K562 (cell line): Measurements from ENCODE around the gene CAPN2. TPM values are rescaled to one million over a fixed set of nuclear protein-coding genes. Genes with fewer than 3 reads are reported as not detected.
A peak's percentile ranks its signal among the peaks of the same experiment; 100 is the strongest.

Source experiments
- CREM ChIP-seq: IDR thresholded peaks from 2 replicates; pipeline ENCODE4 v1.6.1; 2014; ENCODE audit warnings: antibody characterized with exemption, low read depth
- ETV6 ChIP-seq, 3 experiments: fragments of 150-350 bp in 1 of 3; sonication (generic) in 1 of 3; formaldehyde crosslinking in 1 of 3; IDR thresholded peaks; 2 replicates each; pipeline versions ENCODE4 v1.6.1 to v1.8.0; 2014 to 2022; ENCODE audit warnings: borderline replicate concordance in 2 of 3, low read depth in 2 of 3, antibody characterized with exemption in 1 of 3, low read length in 1 of 3, mild to moderate bottlenecking in 1 of 3, missing genetic modification reagents in 1 of 3
- HDGF ChIP-seq: fragments of 450-650 bp; IDR thresholded peaks from 2 replicates; pipeline ENCODE4 v1.6.1; 2016
- L3MBTL2 ChIP-seq: fragments of 450-650 bp; IDR thresholded peaks from 2 replicates; pipeline ENCODE4 v1.6.1; 2016; ENCODE audit warnings: mild to moderate bottlenecking, moderate library complexity
- MXI1 ChIP-seq: IDR thresholded peaks from 2 replicates; pipeline ENCODE4 v1.6.1; 2011; ENCODE audit warnings: low read depth, mild to moderate bottlenecking, improper control_type of control experiment, low read length
- NBN ChIP-seq: fragments of 450-650 bp; IDR thresholded peaks from 2 replicates; pipeline ENCODE4 v1.6.1; 2016; ENCODE audit warnings: low read depth, mild to moderate bottlenecking
- PHB ChIP-seq: fragments of 250-450 bp; sonication (Bioruptor Pico); IDR thresholded peaks from 2 replicates; pipeline ENCODE4 v1.5.0; 2021
- POLR2AphosphoS5 ChIP-seq: IDR thresholded peaks from 2 replicates; pipeline ENCODE4 v1.6.1; 2011; ENCODE audit warnings: mild to moderate bottlenecking, low read depth, low read length, moderate library complexity; ENCODE audit not compliant: control insufficient read depth, insufficient read depth
- STAT5A ChIP-seq: IDR thresholded peaks from 2 replicates; pipeline ENCODE4 v1.6.1; 2012; ENCODE audit warnings: low read length, inconsistent platforms, borderline replicate concordance
- U2AF1 ChIP-seq: fragments of 200-400 bp; formaldehyde crosslinking; optimal IDR thresholded peaks from 2 replicates; pipeline ENCODE3; 2017; ENCODE audit warnings: mild to moderate bottlenecking, low read depth, low read length, moderate library complexity
- XRCC3 ChIP-seq: fragments of 450-650 bp; IDR thresholded peaks from 2 replicates; pipeline ENCODE4 v1.6.1; 2017; ENCODE audit warnings: mild to moderate bottlenecking, moderate library complexity
- ZNF668 ChIP-seq: fragments of 250-450 bp; sonication (Bioruptor Pico); IDR thresholded peaks from 2 replicates; pipeline ENCODE4 v1.8.0; 2022; ENCODE audit warnings: mild to moderate bottlenecking, inconsistent platforms
- polyA plus RNA-seq, 8 experiments: library from polyadenylated mRNA; depleted of rRNA in 4 of 8; stranded (reverse) in 5 of 8; unstranded in 3 of 8; fragments of >200 nt; fragmentation: Nextera tagmentation in 2 of 8; fragmentation: Illumina TruSeq in 1 of 8; extraction: Ambion mirVana in 2 of 8; extraction: Trizol in 1 of 8; gene quantifications; 2 replicates each; pipeline versions ENCODE4 v1.2.1 to v1.2.3, GENCODE V29; 2011 to 2014; ENCODE audit warnings: inconsistent platforms in 1 of 8, missing spikeins in 1 of 8
- total RNA-seq, 7 experiments: library from RNA; depleted of rRNA in 6 of 7; stranded (reverse); fragments of >200 nt in 6 of 7; fragmentation: Illumina TruSeq in 2 of 7; extraction: Trizol in 2 of 7; gene quantifications; 2 replicates each; pipeline versions ENCODE4 v1.2.1 to v1.2.3, GENCODE V29; 2011 to 2021; ENCODE audit warnings: low replicate concordance in 1 of 7
- TF ChIP-seq, protein P1 (sequence below), 2 experiments: fragments of 200-800 bp in 1 of 2; sonication (Bioruptor generic) in 1 of 2; sonication (generic) in 1 of 2; formaldehyde crosslinking in 1 of 2; IDR thresholded peaks in 1 of 2; conservative IDR thresholded peaks in 1 of 2; 2 replicates each; pipeline versions ENCODE4 v1.5.0 to v1.6.1; 2016 to 2020; ENCODE audit warnings: missing compliant biosample characterization in 1 of 2, missing genetic modification characterization in 1 of 2, missing genetic modification reagents in 1 of 2
- TF ChIP-seq, protein P2 (sequence below), 3 experiments: fragments of 200-800 bp in 1 of 3; sonication (Bioruptor generic) in 1 of 3; sonication (generic) in 1 of 3; formaldehyde crosslinking in 1 of 3; IDR thresholded peaks; 2 replicates each; pipeline versions ENCODE4 v1.6.1 to v1.8.0; 2016 to 2022; ENCODE audit warnings: mild to moderate bottlenecking in 2 of 3, missing compliant biosample characterization in 2 of 3, missing genetic modification characterization in 2 of 3, missing genetic modification reagents in 1 of 3
- TF ChIP-seq, protein P3 (sequence below): fragments of 450-650 bp; formaldehyde crosslinking; IDR thresholded peaks from 2 replicates; pipeline ENCODE4 v1.4.0; 2022; ENCODE audit warnings: missing genetic modification characterization

Gene CAPN2
- total and polyA plus RNA-seq, 9 of the 15 experiments (the other 6 are each of a cell fraction or from before 2014, with no cell fraction given): 24.6 to 157 (median 101) TPM

DNA sequence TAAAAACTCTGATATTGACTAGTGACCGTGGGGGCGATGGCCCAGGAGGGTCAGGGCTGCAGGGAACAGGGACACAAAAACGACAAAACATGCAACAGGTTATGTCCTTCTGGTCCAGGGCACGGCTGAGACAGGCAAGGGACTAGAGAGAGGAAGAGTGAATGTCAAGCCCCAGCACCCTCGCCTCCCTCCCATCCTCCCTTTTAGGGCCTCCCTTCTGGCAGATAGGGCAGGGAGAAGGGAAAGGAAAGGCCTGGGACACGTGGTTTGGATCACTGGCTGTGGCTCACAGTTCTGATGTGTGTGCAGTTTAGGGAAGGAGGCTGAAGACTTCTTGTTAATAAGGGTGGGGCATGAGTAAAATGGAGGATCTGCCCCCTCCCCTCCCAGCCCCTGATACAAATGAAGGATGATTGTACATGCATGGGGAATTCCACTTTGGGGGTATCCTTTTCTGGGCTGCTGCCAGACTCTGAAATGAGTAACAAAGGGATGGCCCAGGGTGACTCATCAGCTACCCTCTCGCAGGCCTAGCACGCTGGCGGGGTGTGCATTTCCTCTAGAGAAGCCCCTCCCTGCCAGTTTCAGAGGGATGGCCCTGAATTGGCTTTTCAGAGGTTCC, 14.2 kb downstream of the CAPN2 start (continued):
- TF ChIP-seq STAT5A (no peak), CREM (no peak), ETV6 (IDR thresholded peaks at IDR 0.05; ENCODE audit: borderline replicate concordance in 1 of 2, low read depth in 2 of 2, low read length in 1 of 2) (no peak), ETV6 (CRISPR knock-in tag; IDR thresholded peaks at IDR 0.05; ENCODE audit: borderline replicate concordance) (no peak), POLR2AphosphoS5 (0 out of 2 replicates have a peak, but pooled peaks have one; percentile 17), U2AF1 (no peak), PHB (CRISPR knock-in tag) (no peak), XRCC3 (no peak), L3MBTL2 (peak; percentile 83), NBN (peak; percentile 59; the same call in 1 of the 2 replicates), ZNF668 (no peak), HDGF (peak; percentile 75; the same call in 1 of the 2 replicates), MXI1 (no peak)
- TF ChIP-seq, protein P1, sequence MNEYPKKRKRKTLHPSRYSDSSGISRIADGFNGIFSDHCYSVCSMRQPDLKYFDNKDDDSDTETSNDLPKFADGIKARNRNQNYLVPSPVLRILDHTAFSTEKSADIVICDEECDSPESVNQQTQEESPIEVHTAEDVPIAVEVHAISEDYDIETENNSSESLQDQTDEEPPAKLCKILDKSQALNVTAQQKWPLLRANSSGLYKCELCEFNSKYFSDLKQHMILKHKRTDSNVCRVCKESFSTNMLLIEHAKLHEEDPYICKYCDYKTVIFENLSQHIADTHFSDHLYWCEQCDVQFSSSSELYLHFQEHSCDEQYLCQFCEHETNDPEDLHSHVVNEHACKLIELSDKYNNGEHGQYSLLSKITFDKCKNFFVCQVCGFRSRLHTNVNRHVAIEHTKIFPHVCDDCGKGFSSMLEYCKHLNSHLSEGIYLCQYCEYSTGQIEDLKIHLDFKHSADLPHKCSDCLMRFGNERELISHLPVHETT (CRISPR knock-in tag; conservative IDR thresholded peaks at IDR 0.05 in 1 of 2, IDR thresholded peaks at IDR 0.05 in 1 of 2): peak in 1 of 2 experiments; percentile 72; a peak in 1 of 4 replicates
- TF ChIP-seq, protein P2, sequence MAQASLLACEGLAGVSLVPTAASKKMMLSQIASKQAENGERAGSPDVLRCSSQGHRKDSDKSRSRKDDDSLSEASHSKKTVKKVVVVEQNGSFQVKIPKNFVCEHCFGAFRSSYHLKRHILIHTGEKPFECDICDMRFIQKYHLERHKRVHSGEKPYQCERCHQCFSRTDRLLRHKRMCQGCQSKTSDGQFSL (CRISPR knock-in tag; IDR thresholded peaks at IDR 0.05): 0 out of 2 replicates have a peak, but pooled peaks have one; percentile 57
- TF ChIP-seq, protein P2 (tag; IDR thresholded peaks at IDR 0.05): no peak
- TF ChIP-seq, protein P3, sequence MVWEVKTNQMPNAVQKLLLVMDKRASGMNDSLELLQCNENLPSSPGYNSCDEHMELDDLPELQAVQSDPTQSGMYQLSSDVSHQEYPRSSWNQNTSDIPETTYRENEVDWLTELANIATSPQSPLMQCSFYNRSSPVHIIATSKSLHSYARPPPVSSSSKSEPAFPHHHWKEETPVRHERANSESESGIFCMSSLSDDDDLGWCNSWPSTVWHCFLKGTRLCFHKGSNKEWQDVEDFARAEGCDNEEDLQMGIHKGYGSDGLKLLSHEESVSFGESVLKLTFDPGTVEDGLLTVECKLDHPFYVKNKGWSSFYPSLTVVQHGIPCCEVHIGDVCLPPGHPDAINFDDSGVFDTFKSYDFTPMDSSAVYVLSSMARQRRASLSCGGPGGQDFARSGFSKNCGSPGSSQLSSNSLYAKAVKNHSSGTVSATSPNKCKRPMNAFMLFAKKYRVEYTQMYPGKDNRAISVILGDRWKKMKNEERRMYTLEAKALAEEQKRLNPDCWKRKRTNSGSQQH: no peak
